AG09309 (cell line): Measurements from ENCODE around the gene GUCA2A.
A peak's percentile ranks its signal among the peaks of the same experiment; 100 is the strongest.

Experiments
- DNase-seq: peaks from one replicate; pipeline ENCODE4 v3.0.0-alpha.2; 2010; ENCODE audit warnings: low read depth
- H3K4me3 ChIP-seq: 2 replicates; pipeline ENCODE4 v1.5.1; 2011; ENCODE audit warnings: mild to moderate bottlenecking, low read depth, low read length, moderate library complexity; ENCODE audit not compliant: control insufficient read depth
- CTCF ChIP-seq: IDR thresholded peaks from 2 replicates; pipeline ENCODE4 v1.5.1; 2011; ENCODE audit warnings: mild to moderate bottlenecking, low read depth, low read length, inconsistent platforms; ENCODE audit not compliant: insufficient read depth, control insufficient read depth; ENCODE audit errors: missing control alignments

Gene GUCA2A

GRCh38 chr1:42184616-42185015, 20.1 kb upstream of the GUCA2A start:
- no peak for TF ChIP-seq CTCF
- H3K4me3 ChIP-seq = no peak overlapping the region
- no peak for DNase-seq

DNA sequence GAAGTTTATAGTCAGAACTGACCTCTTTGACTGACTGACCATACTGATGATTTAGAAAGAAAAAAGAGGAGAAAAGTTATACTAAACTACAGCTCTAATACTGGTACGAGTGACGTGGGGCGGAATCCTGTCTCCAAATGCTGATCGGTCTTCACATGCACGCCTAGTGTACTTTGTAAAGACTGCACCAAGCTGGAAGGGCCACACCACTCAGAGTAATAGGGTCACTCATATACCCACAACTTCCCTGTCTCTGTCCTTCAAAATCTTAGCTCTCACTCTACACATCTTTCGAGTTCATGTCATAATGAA, 19.4 kb upstream of the GUCA2A start:
- H3K4me3 ChIP-seq = no peak overlapping the region
- TF ChIP-seq CTCF = no peak
- DNase-seq = no peak

- DNase-seq = no peak
- H3K4me3 ChIP-seq = no peak overlapping the region
These were observed 18.8 kb upstream of the GUCA2A start for GRCh38 chr1:42183210-42183956.

GRCh38 chr1:42181687-42182086, 17.1 kb upstream of the GUCA2A start:
- TF ChIP-seq CTCF = no peak
- no peak for DNase-seq
- no peak overlapping the region for H3K4me3 ChIP-seq

More at GRCh38 chr1:42183210-42183956, 18.8 kb upstream of the GUCA2A start:
- no peak for TF ChIP-seq CTCF

GRCh38 chr1:42179900-42180329, 15.4 kb upstream of the GUCA2A start:
- no peak for TF ChIP-seq CTCF

GRCh38 chr1:42179275-42179674, 14.7 kb upstream of the GUCA2A start:
- no peak overlapping the region for H3K4me3 ChIP-seq
- peak; percentile 31 for DNase-seq

More at GRCh38 chr1:42179900-42180329, 15.4 kb upstream of the GUCA2A start:
- H3K4me3 ChIP-seq = no peak overlapping the region
- no peak for DNase-seq

More at GRCh38 chr1:42179275-42179674, 14.7 kb upstream of the GUCA2A start:
- TF ChIP-seq CTCF = no peak
